ENCODE measurements around the gene NUP93.
A peak's percentile ranks its signal among the peaks of the same experiment; 100 is the strongest.
"Not testable (repeated sequence)": the region's sequence is repeated elsewhere in the genome, so short reads cannot be mapped to it uniquely, and the experiment has no call there.

The NUP93 gene

DNA sequence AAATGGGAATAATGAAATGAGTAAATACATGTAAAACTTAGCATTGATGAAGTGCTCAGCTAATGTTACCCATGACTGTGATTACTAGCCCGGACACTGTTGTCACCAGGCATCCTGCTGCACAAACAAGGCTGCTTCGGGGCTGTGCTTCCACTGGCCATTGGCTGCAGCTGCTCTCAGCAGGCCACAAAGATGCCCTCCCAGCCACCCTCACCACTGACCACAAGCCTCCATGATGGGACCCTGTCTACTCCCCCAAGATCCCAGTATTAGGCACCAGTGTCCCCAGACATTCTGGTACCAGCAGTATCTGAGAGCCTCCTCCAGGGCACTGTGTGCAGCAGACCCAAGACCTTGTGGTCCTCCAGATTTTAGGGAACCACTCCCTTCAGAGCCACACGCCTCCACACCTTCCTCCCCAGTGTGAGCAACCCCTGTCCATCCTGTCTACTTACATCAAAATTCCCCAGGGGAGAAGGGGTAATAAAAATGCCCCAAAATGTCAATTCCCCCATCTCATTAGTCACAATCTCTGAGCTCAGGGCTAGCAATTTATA, 19.7 kb upstream of the NUP93 start:
- Histone ChIP-seq H3K9ac (ENCODE audit: insufficient read length, low read depth) (peak overlapping the region; percentile 5), H3K27me3 (ENCODE audit: insufficient read depth, insufficient read length) (no peaks in the 10 kb centered on the region), H3K9me3 (ENCODE audit: insufficient read depth, low read length) (no peaks in the 10 kb centered on the region), H3K4me1 (ENCODE audit: insufficient read depth, insufficient read length) (peaks cover 7% of the 10 kb centered on the region), H3K36me3 (ENCODE audit: insufficient read depth, insufficient read length, low read length) (no peaks in the 10 kb centered on the region), H3K4me3 (ENCODE audit: insufficient read length, low read depth) (no peak overlapping the region)
- TF ChIP-seq YY1 (IDR thresholded peaks at IDR 0.05; ENCODE audit: insufficient read depth, insufficient read length) (no peak), ZNF274 (IDR thresholded peaks at IDR 0.05; ENCODE audit: low read depth, low read length) (no peak), SUZ12 (IDR thresholded peaks at IDR 0.05; ENCODE audit: extremely low read depth, insufficient read depth, insufficient read length) (no peak)
- no peak for DNase-seq (ENCODE audit: low read depth, low spot score)

DNA sequence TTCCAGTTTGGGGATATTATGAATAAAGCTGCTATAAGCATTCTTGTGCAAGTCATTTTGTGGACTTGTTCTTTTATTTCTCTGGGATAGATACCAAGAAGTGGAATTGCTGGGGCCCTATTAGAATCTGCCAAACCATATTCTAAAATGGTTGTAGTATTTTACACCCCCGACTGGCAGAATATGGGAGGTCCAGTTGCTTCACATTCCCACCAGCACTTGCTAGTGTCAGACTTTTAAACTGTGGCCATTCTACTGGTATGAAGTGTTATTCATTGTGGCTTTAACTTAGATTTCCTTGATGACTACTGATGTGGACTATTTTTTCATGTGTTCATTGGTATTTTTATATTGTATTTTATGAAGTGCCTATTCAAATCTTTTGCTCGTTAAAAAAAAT, 18.1 kb upstream of the NUP93 start:
- H3K4me1 ChIP-seq (ENCODE audit: insufficient read depth, insufficient read length) = peaks cover 7% of the 10 kb centered on the region
- no peak overlapping the region for H3K4me3 ChIP-seq (ENCODE audit: insufficient read length, low read depth)
- no peak overlapping the region for H3K9ac ChIP-seq (ENCODE audit: insufficient read length, low read depth)
- no peaks in the 10 kb centered on the region for H3K9me3 ChIP-seq (ENCODE audit: insufficient read depth, low read length)
- H3K36me3 ChIP-seq (ENCODE audit: insufficient read depth, insufficient read length, low read length) = no peaks in the 10 kb centered on the region
- TF ChIP-seq YY1 (IDR thresholded peaks at IDR 0.05; ENCODE audit: insufficient read depth, insufficient read length) (no peak), SUZ12 (IDR thresholded peaks at IDR 0.05; ENCODE audit: extremely low read depth, insufficient read depth, insufficient read length) (no peak), ZNF274 (IDR thresholded peaks at IDR 0.05; ENCODE audit: low read depth, low read length) (no peak)
- no peaks in the 10 kb centered on the region for H3K27me3 ChIP-seq (ENCODE audit: insufficient read depth, insufficient read length)
- no peak for DNase-seq (ENCODE audit: low read depth, low spot score)

DNA sequence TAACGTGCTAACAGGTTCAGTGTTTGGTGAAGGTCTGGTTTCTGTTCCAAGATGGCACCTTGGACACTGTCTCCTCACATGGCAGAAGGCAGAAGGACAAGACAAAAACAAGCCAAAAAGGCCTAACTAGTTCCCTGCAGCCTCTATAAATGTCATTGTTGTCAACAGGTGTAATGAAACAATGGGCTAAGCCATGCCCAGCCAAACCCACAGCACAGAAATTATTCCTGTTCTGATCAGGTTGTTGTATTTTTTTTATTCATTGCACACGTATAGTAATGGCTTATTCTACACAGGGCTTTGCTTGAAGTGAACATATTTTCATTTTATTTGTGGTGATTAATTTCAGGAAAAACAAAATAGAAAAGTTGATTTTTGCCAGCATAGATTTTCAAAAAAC, 16.1 kb upstream of the NUP93 start:
- H3K27me3 ChIP-seq (ENCODE audit: insufficient read depth, insufficient read length) = no peaks in the 10 kb centered on the region

DNA sequence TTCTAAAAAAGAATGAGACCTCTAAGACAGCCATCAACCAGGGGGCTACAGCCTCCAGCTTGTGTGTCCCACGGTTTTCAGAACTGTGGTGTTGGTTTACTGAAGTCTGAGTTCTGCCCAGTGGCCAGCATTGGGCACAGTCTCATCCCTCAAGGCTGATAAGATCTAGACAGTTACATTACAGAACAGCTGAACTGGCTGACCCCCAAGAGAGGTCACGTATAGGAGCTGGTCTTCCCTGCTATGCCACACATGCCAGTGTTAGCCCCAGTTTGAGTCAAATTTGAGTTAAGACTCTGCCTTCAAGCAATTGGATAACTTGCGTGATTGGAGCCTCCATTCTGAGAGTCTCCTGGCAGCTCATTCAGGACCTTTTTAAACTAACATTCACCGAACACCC, 14.8 kb upstream of the NUP93 start:
- DNase-seq (ENCODE audit: low read depth, low spot score) = no peak
- TF ChIP-seq YY1 (IDR thresholded peaks at IDR 0.05; ENCODE audit: insufficient read depth, insufficient read length) (no peak), ZNF274 (IDR thresholded peaks at IDR 0.05; ENCODE audit: low read depth, low read length) (no peak), SUZ12 (IDR thresholded peaks at IDR 0.05; ENCODE audit: extremely low read depth, insufficient read depth, insufficient read length) (no peak)
- Histone ChIP-seq H3K36me3 (ENCODE audit: insufficient read depth, insufficient read length, low read length) (no peaks in the 10 kb centered on the region), H3K9ac (ENCODE audit: insufficient read length, low read depth) (no peak overlapping the region), H3K4me1 (ENCODE audit: insufficient read depth, insufficient read length) (no peaks in the 10 kb centered on the region), H3K4me3 (ENCODE audit: insufficient read length, low read depth) (no peak overlapping the region), H3K9me3 (ENCODE audit: insufficient read depth, low read length) (no peaks in the 10 kb centered on the region), H3K27me3 (ENCODE audit: insufficient read depth, insufficient read length) (no peaks in the 10 kb centered on the region)

More for the DNA sequence above, 16.1 kb upstream of the NUP93 start:
- DNase-seq (ENCODE audit: low read depth, low spot score) = no peak
- TF ChIP-seq SUZ12 (IDR thresholded peaks at IDR 0.05; ENCODE audit: extremely low read depth, insufficient read depth, insufficient read length) (no peak), ZNF274 (IDR thresholded peaks at IDR 0.05; ENCODE audit: low read depth, low read length) (no peak), YY1 (IDR thresholded peaks at IDR 0.05; ENCODE audit: insufficient read depth, insufficient read length) (no peak)
- Histone ChIP-seq H3K4me3 (ENCODE audit: insufficient read length, low read depth) (no peak overlapping the region), H3K9me3 (ENCODE audit: insufficient read depth, low read length) (no peaks in the 10 kb centered on the region), H3K4me1 (ENCODE audit: insufficient read depth, insufficient read length) (peaks cover 2% of the 10 kb centered on the region), H3K9ac (ENCODE audit: insufficient read length, low read depth) (no peak overlapping the region), H3K36me3 (ENCODE audit: insufficient read depth, insufficient read length, low read length) (no peaks in the 10 kb centered on the region)

- TF ChIP-seq SUZ12 (IDR thresholded peaks at IDR 0.05; ENCODE audit: extremely low read depth, insufficient read depth, insufficient read length) = no peak
- TF ChIP-seq ZNF274 (IDR thresholded peaks at IDR 0.05; ENCODE audit: low read depth, low read length) = no peak
- TF ChIP-seq YY1 (IDR thresholded peaks at IDR 0.05; ENCODE audit: insufficient read depth, insufficient read length) = no peak
- Histone ChIP-seq H3K9ac (ENCODE audit: insufficient read length, low read depth) (no peak overlapping the region), H3K27me3 (ENCODE audit: insufficient read depth, insufficient read length) (no peaks in the 10 kb centered on the region), H3K4me1 (ENCODE audit: insufficient read depth, insufficient read length) (no peaks in the 10 kb centered on the region), H3K4me3 (ENCODE audit: insufficient read length, low read depth) (no peak overlapping the region), H3K36me3 (ENCODE audit: insufficient read depth, insufficient read length, low read length) (no peaks in the 10 kb centered on the region), H3K9me3 (ENCODE audit: insufficient read depth, low read length) (no peaks in the 10 kb centered on the region)
- no peak for DNase-seq (ENCODE audit: low read depth, low spot score)
Observed at GRCh38 chr16:56716761-56717160, 13.2 kb upstream of the NUP93 start.

- not testable (repeated sequence) for DNase-seq (ENCODE audit: low read depth, low spot score); H3K9ac ChIP-seq (ENCODE audit: insufficient read length, low read depth); H3K4me1 ChIP-seq (ENCODE audit: insufficient read depth, insufficient read length); H3K27me3 ChIP-seq (ENCODE audit: insufficient read depth, insufficient read length); H3K36me3 ChIP-seq (ENCODE audit: insufficient read depth, insufficient read length, low read length); H3K4me3 ChIP-seq (ENCODE audit: insufficient read length, low read depth); H3K9me3 ChIP-seq (ENCODE audit: insufficient read depth, low read length)
Observed at GRCh38 chr16:56717532-56717931, 12.4 kb upstream of the NUP93 start.

DNA sequence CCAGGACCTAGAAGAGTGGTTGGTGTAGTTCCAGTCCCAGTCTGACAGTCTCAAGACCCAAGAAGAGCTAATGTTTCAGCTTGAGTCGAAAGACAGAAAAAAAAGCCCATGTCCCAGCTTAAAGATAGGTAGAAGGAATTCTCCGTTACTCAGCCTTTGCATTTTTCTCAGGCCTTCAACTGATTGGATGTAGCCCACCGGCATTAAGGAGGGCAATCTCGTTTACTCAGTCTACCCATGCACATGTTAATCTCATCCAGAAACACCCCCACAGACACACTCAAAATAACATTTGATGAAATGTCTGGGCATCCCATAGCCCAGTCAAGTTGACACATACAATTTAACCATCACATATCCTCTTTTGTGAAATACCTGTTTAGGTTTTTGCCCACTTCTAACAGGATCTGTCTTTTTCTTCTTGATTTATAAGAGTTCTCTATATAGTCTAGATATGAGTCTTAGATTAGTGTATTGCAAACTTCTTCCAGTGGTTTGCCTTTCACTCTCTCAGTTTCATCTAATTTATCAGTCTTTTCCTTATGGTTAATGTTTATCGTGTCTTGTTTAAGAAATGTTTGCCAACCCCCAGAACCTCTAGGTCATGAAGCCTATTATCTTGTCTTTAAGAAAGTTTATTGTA, 7.6 kb upstream of the NUP93 start:
- Histone ChIP-seq H3K4me3 (ENCODE audit: insufficient read length, low read depth) (no peak overlapping the region), H3K9me3 (ENCODE audit: insufficient read depth, low read length) (0 out of 2 replicates have a peak, but pooled peaks cover 4% of the 10 kb centered on the region), H3K36me3 (ENCODE audit: insufficient read depth, insufficient read length, low read length) (no peaks in the 10 kb centered on the region), H3K4me1 (ENCODE audit: insufficient read depth, insufficient read length) (no peaks in the 10 kb centered on the region), H3K9ac (ENCODE audit: insufficient read length, low read depth) (no peak overlapping the region), H3K27me3 (ENCODE audit: insufficient read depth, insufficient read length) (no peaks in the 10 kb centered on the region)
- TF ChIP-seq SUZ12 (IDR thresholded peaks at IDR 0.05; ENCODE audit: extremely low read depth, insufficient read depth, insufficient read length) (no peak), YY1 (IDR thresholded peaks at IDR 0.05; ENCODE audit: insufficient read depth, insufficient read length) (no peak), ZNF274 (IDR thresholded peaks at IDR 0.05; ENCODE audit: low read depth, low read length) (no peak)
- no peak for DNase-seq (ENCODE audit: low read depth, low spot score)
